Activated naive CD4-positive, alpha-beta T cell treated with anti-CD3 and anti-CD28 coated beads, Interleukin-2, amount 50 U/mL, for 24 hours (primary cell): ENCODE results near the gene ALG11.
A peak's percentile ranks its signal among the peaks of the same experiment; 100 is the strongest.
"Not testable (repeated sequence)": the region's sequence is repeated elsewhere in the genome, so short reads cannot be mapped to it uniquely, and the experiment has no call there.

Experiments
- H3K27ac Mint-ChIP-seq: one replicate; pipeline ENCODE4 v1.8.0; 2021; ENCODE audit warnings: mild to moderate bottlenecking, mixed read lengths
- H3K27me3 Mint-ChIP-seq: one replicate; pipeline ENCODE4 v1.8.0; 2021; ENCODE audit warnings: mixed read lengths
- H3K36me3 Mint-ChIP-seq: one replicate; pipeline ENCODE4 v1.8.0; 2021; ENCODE audit warnings: mixed read lengths
- H3K4me1 Mint-ChIP-seq: one replicate; pipeline ENCODE4 v1.8.0; 2021; ENCODE audit warnings: mixed read lengths
- H3K4me3 Mint-ChIP-seq: one replicate; pipeline ENCODE4 v1.8.0; 2021; ENCODE audit warnings: mild to moderate bottlenecking, mixed read lengths
- H3K9me3 Mint-ChIP-seq: one replicate; pipeline ENCODE4 v1.8.0; 2021; ENCODE audit warnings: mixed read lengths

The ALG11 gene, protein sequence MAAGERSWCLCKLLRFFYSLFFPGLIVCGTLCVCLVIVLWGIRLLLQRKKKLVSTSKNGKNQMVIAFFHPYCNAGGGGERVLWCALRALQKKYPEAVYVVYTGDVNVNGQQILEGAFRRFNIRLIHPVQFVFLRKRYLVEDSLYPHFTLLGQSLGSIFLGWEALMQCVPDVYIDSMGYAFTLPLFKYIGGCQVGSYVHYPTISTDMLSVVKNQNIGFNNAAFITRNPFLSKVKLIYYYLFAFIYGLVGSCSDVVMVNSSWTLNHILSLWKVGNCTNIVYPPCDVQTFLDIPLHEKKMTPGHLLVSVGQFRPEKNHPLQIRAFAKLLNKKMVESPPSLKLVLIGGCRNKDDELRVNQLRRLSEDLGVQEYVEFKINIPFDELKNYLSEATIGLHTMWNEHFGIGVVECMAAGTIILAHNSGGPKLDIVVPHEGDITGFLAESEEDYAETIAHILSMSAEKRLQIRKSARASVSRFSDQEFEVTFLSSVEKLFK

DNA sequence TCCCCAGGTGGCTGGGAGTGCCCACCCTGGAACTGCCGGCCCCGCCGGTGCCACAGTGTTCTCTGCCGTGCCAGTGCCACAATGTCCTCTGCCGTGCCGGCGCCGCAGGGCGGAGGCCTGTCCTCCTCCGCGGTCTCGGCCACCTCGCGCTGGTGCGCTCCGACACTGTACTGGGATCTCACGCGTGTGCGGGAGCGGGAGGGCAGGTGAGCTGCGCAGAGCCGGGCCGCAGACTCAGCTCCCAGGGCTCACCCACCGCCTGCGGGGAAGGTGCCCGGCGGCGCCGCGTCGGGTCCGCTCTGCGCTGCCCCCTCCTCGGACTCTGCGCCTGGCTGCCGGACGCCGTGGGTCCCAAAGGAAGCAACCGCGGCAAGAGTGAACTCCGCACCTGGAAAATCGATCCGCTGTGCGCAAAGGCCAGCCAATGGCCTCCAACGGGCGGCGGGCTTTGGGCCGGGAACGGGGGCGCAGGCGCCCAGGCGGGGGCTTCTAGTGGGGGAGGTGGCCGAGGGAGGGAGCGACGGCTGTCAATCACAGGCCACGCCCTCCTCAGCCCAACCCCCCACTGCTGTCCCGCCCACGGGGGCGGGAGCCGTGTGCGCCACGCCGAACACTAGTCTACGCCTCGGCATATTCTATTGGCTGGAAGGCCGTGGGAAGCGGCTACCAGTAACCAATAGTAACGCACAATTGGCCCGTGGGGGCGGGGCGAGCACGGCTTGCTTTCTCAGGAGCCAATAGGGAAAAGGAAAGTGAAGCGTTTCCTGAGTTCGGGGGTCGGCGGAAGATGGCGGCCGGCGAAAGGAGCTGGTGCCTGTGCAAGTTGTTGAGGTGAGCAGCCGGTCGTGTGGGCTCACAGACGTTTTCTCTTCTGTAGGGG lies at the start of gene ALG11:
ALG11 (plus strand) TSS at position 767 of the 880 bp plus-strand sequence; CDS start at position 788, 21 bp downstream.
- Mint-ChIP-seq H3K9me3 (no peaks in the 10 kb centered on the region), H3K4me3 (peak within 1 kb of the TSS; percentile 98), H3K36me3 (peaks cover 5% of the 10 kb centered on the region), H3K27ac (peak within 1 kb of the TSS; percentile 88), H3K4me1 (peaks cover 23% of the 10 kb centered on the region), H3K27me3 (peaks cover 5% of the 10 kb centered on the region)

DNA sequence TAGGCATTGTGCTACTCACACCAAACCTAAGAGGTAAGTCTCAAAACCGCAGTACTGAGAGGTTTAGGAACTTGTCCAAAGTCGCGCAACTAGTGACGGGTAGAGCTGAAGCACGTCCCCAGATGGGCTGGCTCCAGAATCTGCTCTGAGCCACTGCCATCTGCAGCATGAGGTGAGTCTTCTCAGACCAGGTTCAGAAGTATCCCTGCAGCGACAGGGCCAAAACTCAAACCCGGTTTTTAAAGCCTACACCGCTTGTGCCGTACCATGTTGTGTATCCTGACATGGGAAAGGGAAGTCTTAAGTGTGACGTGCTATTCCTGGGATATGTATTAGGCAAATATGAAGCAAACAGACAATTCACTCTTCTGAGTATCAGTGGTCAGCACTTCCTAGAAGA lies 46.0 kb upstream of the ALG11 start:
- Mint-ChIP-seq H3K4me3 (no peak overlapping the region), H3K27ac (no peak overlapping the region), H3K9me3 (no peaks in the 10 kb centered on the region), H3K36me3 (no peaks in the 10 kb centered on the region), H3K27me3 (no peaks in the 10 kb centered on the region), H3K4me1 (peaks cover 42% of the 10 kb centered on the region)

DNA sequence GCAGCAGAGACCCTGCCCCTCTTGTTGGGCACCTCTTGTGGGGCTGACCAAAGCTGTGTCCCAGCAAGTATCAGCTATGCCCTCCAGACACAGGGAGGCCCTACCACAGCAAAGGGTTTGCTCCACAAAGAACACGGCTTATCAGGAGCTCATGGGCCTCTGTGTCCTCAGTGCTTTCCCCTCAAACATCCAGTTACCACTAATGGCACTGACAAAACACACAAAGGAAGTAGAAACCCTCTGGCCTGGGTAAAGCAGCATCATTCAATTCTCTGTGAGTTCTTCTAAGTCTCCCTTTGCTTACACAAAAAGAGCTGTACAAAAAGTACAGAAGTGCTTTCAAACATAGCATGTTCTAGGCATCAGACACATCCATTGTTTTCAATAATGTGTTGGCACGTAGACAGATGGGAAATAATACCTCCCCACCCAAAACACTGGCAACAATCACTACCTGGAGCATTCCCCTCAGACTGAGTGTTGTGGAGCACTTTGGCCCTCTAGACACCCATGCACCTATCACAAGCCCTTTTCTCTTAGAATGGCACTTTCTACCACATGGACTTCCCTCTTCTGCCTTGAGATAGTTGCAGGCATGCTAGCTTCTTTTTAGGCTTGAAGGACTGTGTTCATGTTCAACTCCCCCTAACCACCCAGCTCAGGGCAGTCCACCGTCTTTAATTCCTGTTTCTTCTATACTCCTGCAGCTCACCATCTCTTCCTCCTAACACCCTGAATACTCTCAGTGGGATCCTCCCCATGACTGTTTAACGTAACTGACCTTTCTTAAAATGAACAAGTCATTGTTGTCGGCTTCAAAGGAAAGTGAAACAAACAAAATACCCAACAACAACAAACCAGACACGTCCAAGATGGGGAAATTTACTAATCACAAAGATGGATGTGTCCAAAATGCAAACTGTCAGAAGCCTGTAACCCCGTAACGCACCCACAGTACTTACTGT lies 44.4 kb upstream of the ALG11 start:
- Mint-ChIP-seq H3K27me3 (no peaks in the 10 kb centered on the region), H3K4me3 (peak overlapping the region; percentile 23), H3K9me3 (no peaks in the 10 kb centered on the region), H3K4me1 (peaks cover 42% of the 10 kb centered on the region), H3K36me3 (no peaks in the 10 kb centered on the region), H3K27ac (no peak overlapping the region)

DNA sequence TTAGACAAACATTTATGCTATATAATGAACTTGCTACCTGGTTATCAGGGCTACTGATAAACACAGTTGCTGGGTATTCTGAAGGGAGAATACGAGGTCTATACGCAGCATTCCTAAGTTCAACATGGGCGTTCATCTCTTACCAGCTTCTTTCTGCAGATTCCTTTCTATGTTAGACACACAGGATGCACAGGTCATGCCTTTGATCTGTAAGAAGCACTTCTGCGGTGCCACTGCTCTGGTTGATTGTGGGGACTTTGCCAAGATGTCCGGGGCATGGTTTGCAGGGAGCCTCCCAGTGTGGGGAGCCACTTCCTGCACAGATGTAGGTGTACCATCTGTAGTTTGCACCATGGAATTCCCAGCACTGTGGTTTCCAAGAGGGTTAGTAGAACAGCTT lies 41.8 kb upstream of the ALG11 start:
- Mint-ChIP-seq H3K36me3 (no peaks in the 10 kb centered on the region), H3K4me1 (peaks cover 42% of the 10 kb centered on the region), H3K27me3 (no peaks in the 10 kb centered on the region), H3K9me3 (no peaks in the 10 kb centered on the region), H3K27ac (peak overlapping the region; percentile 70), H3K4me3 (no peak overlapping the region)

DNA sequence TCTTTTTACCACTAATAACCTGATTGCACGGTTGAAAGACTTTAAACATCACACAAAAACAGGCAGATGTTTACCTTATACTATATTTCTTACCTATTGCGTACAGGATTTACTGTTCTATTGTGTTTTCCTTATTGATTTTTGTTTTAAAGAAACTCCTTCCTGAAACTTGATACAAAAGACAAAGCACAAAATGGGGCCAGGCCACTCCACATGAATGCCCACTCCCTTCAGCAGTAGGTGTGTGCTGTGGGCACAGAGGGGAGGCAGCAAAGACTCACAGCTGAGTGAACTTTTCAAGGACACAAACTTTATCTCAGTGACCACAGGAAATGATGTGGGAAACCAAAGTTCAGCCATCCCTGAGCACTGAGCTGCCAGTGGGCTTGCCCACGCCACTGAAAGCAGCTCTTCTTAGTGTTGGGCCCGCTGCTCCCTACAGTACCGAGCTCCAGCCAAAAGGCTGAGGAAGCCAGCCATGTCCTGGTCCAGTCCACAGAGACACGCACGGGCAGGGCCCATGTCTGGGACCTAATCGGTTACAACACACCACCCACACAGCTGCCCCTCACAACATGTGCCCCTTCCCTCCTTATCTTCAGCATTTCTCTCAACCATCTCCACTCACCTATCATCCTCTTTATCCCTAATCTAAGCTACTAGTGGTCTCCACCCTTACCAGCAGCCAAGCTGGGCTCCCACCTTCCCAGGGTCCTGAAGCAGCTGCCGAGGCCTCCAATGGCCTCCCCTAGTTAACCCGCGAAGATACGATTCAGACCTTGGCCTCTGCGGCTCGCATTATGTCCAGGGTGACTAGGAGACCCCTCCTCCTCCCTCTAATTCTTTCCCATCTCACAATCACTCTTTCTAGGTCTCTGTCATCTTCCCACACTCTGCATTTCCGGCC lies 40.4 kb upstream of the ALG11 start:
- Mint-ChIP-seq H3K9me3 (no peaks in the 10 kb centered on the region), H3K27ac (no peak overlapping the region), H3K36me3 (no peaks in the 10 kb centered on the region), H3K27me3 (no peaks in the 10 kb centered on the region), H3K4me1 (peaks cover 37% of the 10 kb centered on the region), H3K4me3 (no peak overlapping the region)

DNA sequence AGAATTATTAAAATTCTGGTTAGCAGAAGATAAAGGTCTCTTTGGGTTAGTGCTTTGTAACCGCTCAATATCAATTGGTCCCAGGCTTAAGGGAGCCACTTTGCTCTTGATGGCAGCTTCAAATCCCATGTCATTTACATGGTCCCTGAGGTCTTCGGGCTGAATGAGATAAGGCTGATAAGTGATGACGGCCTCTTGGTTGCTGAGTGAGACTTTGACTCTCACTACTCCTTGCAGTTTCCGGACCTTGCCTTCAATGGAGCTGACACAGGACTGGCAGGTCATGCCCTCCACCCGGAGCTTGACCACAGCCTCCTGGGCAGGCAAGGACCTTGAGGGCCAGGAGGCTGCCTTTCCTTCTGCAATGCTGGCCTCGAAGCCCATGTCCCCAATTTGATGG lies 37.7 kb upstream of the ALG11 start:
- Mint-ChIP-seq H3K4me3 (no peak overlapping the region), H3K9me3 (no peaks in the 10 kb centered on the region), H3K36me3 (no peaks in the 10 kb centered on the region), H3K27me3 (no peaks in the 10 kb centered on the region), H3K27ac (no peak overlapping the region), H3K4me1 (peaks cover 16% of the 10 kb centered on the region)

DNA sequence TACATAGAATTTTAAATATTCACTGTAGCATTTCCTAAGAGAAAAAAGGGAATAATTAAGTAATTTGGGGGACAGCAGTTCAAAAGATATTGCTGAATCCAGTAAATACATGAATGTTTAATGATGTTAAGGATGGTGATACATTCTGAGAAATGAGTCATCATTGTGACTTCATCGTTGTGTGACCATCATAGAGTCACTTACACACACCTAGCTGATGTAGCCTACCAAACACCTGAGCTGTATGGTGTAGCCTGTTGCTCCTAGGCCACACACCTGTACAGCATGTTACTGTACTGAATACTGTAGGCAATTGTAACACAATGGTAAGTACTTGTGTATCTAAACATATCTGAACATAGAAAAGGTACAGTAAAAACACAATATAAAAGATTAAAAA lies 35.8 kb upstream of the ALG11 start:
- Mint-ChIP-seq H3K9me3 (no peaks in the 10 kb centered on the region), H3K4me1 (no peaks in the 10 kb centered on the region), H3K36me3 (no peaks in the 10 kb centered on the region), H3K27me3 (no peaks in the 10 kb centered on the region), H3K4me3 (no peak overlapping the region), H3K27ac (no peak overlapping the region)

DNA sequence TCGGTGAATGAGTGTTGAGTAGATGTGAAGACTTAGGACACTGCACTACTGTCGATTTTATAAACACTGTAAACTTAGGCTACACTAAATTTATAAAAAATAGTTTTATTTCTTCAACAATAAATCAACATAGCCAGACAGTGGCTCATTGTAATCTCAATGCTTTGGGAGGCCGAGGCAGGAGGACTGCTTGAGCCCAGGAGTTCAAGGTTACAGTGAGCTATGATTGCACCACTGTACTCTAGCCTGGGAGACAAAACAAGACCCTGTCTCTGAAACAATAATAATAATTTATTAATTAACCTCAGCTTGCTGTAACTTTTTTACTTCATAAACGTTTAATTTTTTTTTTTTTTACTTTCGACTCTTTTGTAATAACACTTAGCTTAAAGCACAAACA lies 35.3 kb upstream of the ALG11 start:
- no peaks in the 10 kb centered on the region for H3K4me1 Mint-ChIP-seq
- no peaks in the 10 kb centered on the region for H3K9me3 Mint-ChIP-seq
- no peak overlapping the region for H3K27ac Mint-ChIP-seq
- H3K36me3 Mint-ChIP-seq = no peaks in the 10 kb centered on the region
- H3K4me3 Mint-ChIP-seq = no peak overlapping the region
- H3K27me3 Mint-ChIP-seq = no peaks in the 10 kb centered on the region

DNA sequence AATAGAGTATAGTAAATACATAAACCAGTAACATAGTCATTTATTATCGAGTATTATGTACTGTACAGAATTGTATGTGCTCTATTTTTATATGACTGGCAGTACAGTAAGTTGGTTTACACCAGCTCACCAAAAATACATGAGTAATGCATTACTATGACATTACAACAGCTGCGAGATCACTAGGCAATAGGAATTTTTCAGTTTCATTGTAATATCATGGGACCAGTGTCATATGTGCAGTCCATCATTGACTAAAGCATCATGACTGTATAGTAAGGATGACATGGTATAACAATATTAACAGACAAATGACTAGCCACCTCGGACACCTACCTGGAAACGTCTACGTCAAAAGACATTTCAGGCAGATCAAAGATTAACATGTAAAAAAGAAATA lies 34.6 kb upstream of the ALG11 start:
- Mint-ChIP-seq H3K27me3 (no peaks in the 10 kb centered on the region), H3K36me3 (no peaks in the 10 kb centered on the region), H3K9me3 (no peaks in the 10 kb centered on the region), H3K4me1 (no peaks in the 10 kb centered on the region), H3K4me3 (no peak overlapping the region), H3K27ac (no peak overlapping the region)

DNA sequence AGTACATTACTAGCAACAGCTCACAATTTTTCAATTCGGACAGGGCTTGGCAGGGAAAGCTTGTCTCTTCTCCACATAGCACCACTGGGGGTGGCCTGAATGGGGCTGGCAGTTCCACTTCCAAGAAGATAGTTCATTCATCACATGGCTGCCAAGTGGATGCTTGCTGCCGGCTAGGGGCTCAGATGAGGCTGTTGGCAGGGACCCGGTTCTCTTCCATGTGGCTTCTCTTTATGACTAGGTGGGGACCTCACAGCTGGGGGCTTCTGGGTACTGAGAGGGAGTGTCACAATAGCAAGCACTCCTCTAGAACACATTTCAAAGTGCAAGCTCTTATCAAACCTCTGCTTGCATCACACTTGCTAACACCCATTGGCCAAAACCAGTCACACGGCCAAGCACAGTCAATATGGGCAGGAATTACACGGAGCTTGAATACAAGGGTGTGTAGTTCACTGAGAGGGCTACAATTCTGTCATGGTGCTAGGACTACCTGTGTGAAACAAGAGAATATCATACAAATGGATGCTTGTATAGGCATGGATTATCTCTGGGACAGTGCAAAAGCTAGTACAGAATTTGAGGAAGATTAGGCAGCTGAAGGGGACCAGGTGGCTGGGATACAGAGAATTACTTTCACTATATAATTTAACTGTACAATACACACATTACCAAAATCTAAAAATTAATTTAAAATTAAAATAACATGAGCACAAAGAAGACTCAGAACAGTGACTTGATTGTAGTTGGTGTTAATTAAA lies 33.2 kb upstream of the ALG11 start:
- Mint-ChIP-seq H3K27me3 (no peaks in the 10 kb centered on the region), H3K36me3 (no peaks in the 10 kb centered on the region), H3K27ac (no peak overlapping the region), H3K4me1 (no peaks in the 10 kb centered on the region), H3K9me3 (peaks cover 2% of the 10 kb centered on the region), H3K4me3 (no peak overlapping the region)

DNA sequence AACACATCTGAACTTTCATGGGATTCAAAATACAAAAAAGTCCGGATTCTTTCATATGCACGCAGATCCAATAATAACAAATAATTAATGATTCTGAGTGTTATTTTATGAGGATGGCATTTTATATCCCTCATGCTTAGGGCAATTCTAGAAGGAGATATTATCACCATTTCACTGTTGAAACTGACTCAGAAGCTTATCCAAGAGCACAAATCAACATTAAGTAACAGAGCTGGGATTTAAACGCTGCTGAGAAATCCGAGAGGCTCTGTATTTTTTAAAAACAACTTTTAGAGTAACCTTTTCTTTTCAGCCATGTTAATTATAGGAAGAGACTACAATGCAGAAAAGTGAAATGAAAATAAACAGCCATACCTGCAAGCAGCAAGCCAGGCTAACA lies 31.3 kb upstream of the ALG11 start:
- no peak overlapping the region for H3K27ac Mint-ChIP-seq
- no peak overlapping the region for H3K4me3 Mint-ChIP-seq
- H3K36me3 Mint-ChIP-seq = no peaks in the 10 kb centered on the region
- H3K27me3 Mint-ChIP-seq = no peaks in the 10 kb centered on the region
- H3K9me3 Mint-ChIP-seq = peaks cover 5% of the 10 kb centered on the region
- no peaks in the 10 kb centered on the region for H3K4me1 Mint-ChIP-seq

DNA sequence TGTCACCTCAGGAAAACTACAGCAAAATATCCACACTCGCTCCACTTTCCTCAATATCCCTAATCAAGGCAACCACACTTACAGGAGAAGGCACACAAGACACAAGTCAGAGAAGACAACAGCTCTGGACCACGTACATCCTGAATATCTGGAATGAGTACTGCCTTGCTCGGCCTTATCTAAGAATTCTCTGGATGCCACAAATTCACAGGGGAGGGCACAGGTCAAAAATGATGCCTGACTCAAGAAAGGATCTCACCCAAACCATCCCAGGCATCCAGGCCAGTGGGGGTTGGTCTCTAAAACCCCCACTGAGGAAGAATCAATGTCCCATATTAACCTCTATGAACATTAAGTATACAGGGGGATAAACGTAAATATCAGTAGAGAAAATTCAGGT lies 30.8 kb upstream of the ALG11 start:
- no peak overlapping the region for H3K27ac Mint-ChIP-seq
- peaks cover 5% of the 10 kb centered on the region for H3K9me3 Mint-ChIP-seq
- no peaks in the 10 kb centered on the region for H3K4me1 Mint-ChIP-seq
- H3K36me3 Mint-ChIP-seq = no peaks in the 10 kb centered on the region
- H3K4me3 Mint-ChIP-seq = no peak overlapping the region
- H3K27me3 Mint-ChIP-seq = no peaks in the 10 kb centered on the region

DNA sequence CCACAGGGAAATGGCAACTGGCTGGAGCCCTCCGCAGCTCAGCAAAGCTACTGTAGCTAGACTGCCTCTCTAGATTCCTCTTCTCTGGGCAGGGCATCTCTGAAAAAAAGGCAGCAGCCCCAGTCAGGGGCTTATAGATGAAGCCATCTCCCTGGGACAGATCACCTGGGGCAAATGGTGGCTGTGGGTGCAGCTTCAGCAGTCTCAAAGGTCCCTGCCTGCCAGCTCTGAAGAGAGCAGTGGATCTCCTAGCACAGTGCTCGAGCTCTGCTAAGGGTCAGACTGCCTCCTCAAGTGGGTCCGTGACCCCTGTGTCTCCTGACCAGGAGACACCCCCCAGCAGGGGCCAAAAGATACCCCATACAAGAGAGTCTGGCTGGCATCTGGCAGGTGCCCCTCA lies 28.9 kb upstream of the ALG11 start:
- not testable (repeated sequence) for H3K27me3 Mint-ChIP-seq, H3K36me3 Mint-ChIP-seq, H3K4me1 Mint-ChIP-seq, H3K9me3 Mint-ChIP-seq, H3K4me3 Mint-ChIP-seq, H3K27ac Mint-ChIP-seq

DNA sequence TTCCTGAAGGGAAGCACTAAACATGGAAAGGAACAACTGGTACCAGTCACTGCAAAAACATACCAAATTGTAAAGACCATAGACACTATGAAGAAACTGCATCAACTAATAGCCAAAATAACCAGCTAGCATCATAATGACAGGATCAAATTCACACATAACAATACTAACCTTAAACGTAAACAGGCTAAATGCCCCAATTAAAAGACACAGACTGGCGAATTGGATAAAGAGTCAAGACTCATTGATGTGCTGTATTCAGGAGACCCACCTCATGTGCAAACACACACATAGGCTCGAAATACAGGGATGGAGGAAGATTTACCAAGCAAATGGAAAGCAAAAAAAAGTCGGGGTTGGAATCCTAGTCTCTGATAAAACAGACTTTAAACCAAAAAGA lies 27.3 kb upstream of the ALG11 start:
- H3K9me3 Mint-ChIP-seq, H3K27me3 Mint-ChIP-seq, H3K27ac Mint-ChIP-seq, H3K36me3 Mint-ChIP-seq, H3K4me3 Mint-ChIP-seq, H3K4me1 Mint-ChIP-seq: not testable (repeated sequence)
